ENCODE results near the gene CCDC74B. TPM values are rescaled to one million over a fixed set of nuclear protein-coding genes. Genes with fewer than 3 reads are reported as not detected.
"Not testable (repeated sequence)": the region's sequence is repeated elsewhere in the genome, so short reads cannot be mapped to it uniquely, and the experiment has no call there.

CCDC74B gene
- total and polyA plus RNA-seq, 10 donors: 0.27 to 2.5 (median 0.59) TPM; not detected in 2

- H3K36me3 ChIP-seq; H3K9me3 ChIP-seq; DNase-seq; H3K27me3 ChIP-seq (replicated peaks in 1 of 7); H3K4me3 ChIP-seq; intact Hi-C loops (cut with DNase I; ENCODE audit: low total_unique reads); H3K27ac ChIP-seq; H3K4me1 ChIP-seq: not testable (repeated sequence)
- peak in 1 of 3 donors; percentile 58 for TF ChIP-seq POLR2AphosphoS5 (IDR thresholded peaks at IDR 0.05)
- 58 to 71% (median 62%) methylated on average over 4 to 8 of the region's 8 CpGs for WGBS, 5 donors
Measured at GRCh38 chr2:130102597-130103363, 42.1 kb downstream of the CCDC74B start.

Small RNAs within 50 kb of the gene (small RNA-seq; reads per million reads assigned to genes)
- gene RNU6-1049P: 0 reads per million in 4 donors

Other genes starting within 250 kb of the CCDC74B start
- 1 to 10 TPM in 2 of 7 donors, under 1 TPM in 5; 0.46 to 2.0 (median 0.83) TPM for gene RAB6C, start 165.4 kb downstream of the CCDC74B start, total RNA-seq
- under 1 TPM; 0.15 to 0.29 (median 0.22) TPM for gene RAB6C, start 165.4 kb downstream of the CCDC74B start, polyA plus RNA-seq
- not detected for gene POTEF, start 15.9 kb downstream of the CCDC74B start, total RNA-seq
- not detected for gene POTEF, start 15.9 kb downstream of the CCDC74B start, polyA plus RNA-seq
- gene SMPD4, start 36.5 kb upstream of the CCDC74B start, total RNA-seq: 10 to 100 TPM; 32.7 to 44.9 (median 40.7) TPM
- gene SMPD4, start 36.5 kb upstream of the CCDC74B start, polyA plus RNA-seq: 10 to 100 TPM; 24.0 to 34.7 (median 33.0) TPM
- 100 to 1,000 TPM in 3 of 7 donors, 10 to 100 TPM in 4; 37.9 to 159 (median 95.0) TPM for gene MZT2B, start 37.1 kb upstream of the CCDC74B start, total RNA-seq
- gene MZT2B, start 37.1 kb upstream of the CCDC74B start, polyA plus RNA-seq: 100 to 1,000 TPM; 204 to 308 (median 217) TPM
- gene TUBA3E, start 53.3 kb upstream of the CCDC74B start, total RNA-seq: not detected
- under 1 TPM in 1 of 3 donors, not detected in 2; 0.11 TPM for gene TUBA3E, start 53.3 kb upstream of the CCDC74B start, polyA plus RNA-seq
- gene IMP4, start 197.8 kb upstream of the CCDC74B start, total RNA-seq: 10 to 100 TPM; 50.2 to 82.0 (median 63.4) TPM
- 10 to 100 TPM; 77.4 to 85.0 (median 82.5) TPM for gene IMP4, start 197.8 kb upstream of the CCDC74B start, polyA plus RNA-seq
- 100 to 1,000 TPM in 6 of 7 donors, 10 to 100 TPM in 1; 79.5 to 132 (median 109) TPM for gene PTPN18, start 210.9 kb upstream of the CCDC74B start, total RNA-seq
- 100 to 1,000 TPM in 1 of 3 donors, 10 to 100 TPM in 2; 75.9 to 129 (median 98.2) TPM for gene PTPN18, start 210.9 kb upstream of the CCDC74B start, polyA plus RNA-seq